Activated B cell treated with CpG ODN at 0.5 μM for 24 hours (primary cell): ENCODE measurements around the gene SOS1. TPM values are rescaled to one million over a fixed set of nuclear protein-coding genes. Genes with fewer than 3 reads are reported as not detected.
A peak's percentile ranks its signal among the peaks of the same experiment; 100 is the strongest.

Experiments used
- ATAC-seq: fragments of 200-7000 bp; cut with Tn5 transposase; one replicate; pipeline ENCODE4 v1.10.0; 2021; ENCODE audit warnings: low read depth, mild to moderate bottlenecking, moderate library complexity
- CTCF ChIA-PET: fragments of 350-600 bp; sonication (Branson Sonifier 250); formaldehyde crosslinking; loops from one replicate; lab custom pipeline; 2021; ENCODE audit warnings: antibody characterized with exemption; lab: Charles Lee
- POLR2A ChIA-PET: fragments of 350-600 bp; sonication (Branson Sonifier 250); formaldehyde crosslinking; loops from one replicate; lab custom pipeline; 2021; ENCODE audit warnings: antibody characterized with exemption; lab: Charles Lee
- DNase-seq: peaks from one replicate; pipeline ENCODE4 v3.0.0; 2022
- H3K27ac Mint-ChIP-seq: one replicate; pipeline ENCODE4 v1.8.0; 2020; ENCODE audit warnings: mixed read lengths
- H3K27me3 Mint-ChIP-seq: one replicate; pipeline ENCODE4 v1.8.0; 2021; ENCODE audit warnings: mixed read lengths
- H3K36me3 Mint-ChIP-seq: one replicate; pipeline ENCODE4 v1.8.0; 2021; ENCODE audit warnings: low read depth, mixed read lengths
- H3K4me1 Mint-ChIP-seq: one replicate; pipeline ENCODE4 v1.8.0; 2021; ENCODE audit warnings: mixed read lengths
- H3K4me3 Mint-ChIP-seq: one replicate; pipeline ENCODE4 v1.8.0; 2020; ENCODE audit warnings: mild to moderate bottlenecking, mixed read lengths
- H3K9me3 Mint-ChIP-seq: one replicate; pipeline ENCODE4 v1.8.0; 2020; ENCODE audit warnings: mixed read lengths
- CTCF ChIP-seq: fragments of 200-600 bp; IDR thresholded peaks from one replicate; pipeline ENCODE4 v1.8.0; 2022; ENCODE audit warnings: antibody characterized with exemption, mild to moderate bottlenecking
- intact Hi-C: fragments of 100-400 bp; cut with micrococcal nuclease; formaldehyde crosslinking; loops from one replicate; pipeline ENCODE4 v1.15.1; 2024
- total RNA-seq: library from RNA; stranded (reverse); gene quantifications from 2 replicates; pipeline ENCODE4 v1.2.3, GENCODE V29; 2022

The SOS1 gene
- total RNA-seq, 1 donor from 2014 or later, result 51.9 TPM

GRCh38 chr2:39099870-39100728 is 20.8 kb downstream of the SOS1 start:
- peak overlapping the region; percentile 52 for H3K4me3 Mint-ChIP-seq
- CTCF ChIA-PET, result no interaction called here
- intact Hi-C loops, result loop anchor here (1.0 kb wide), 1 partner anchor 41 kb away; no protein-coding TSS in a partner anchor
- TF ChIP-seq CTCF, result no peak
- peaks cover 24% of the 10 kb centered on the region for H3K36me3 Mint-ChIP-seq
- H3K27ac Mint-ChIP-seq, result peak overlapping the region; percentile 36
- peaks cover 3% of the 10 kb centered on the region for H3K9me3 Mint-ChIP-seq
- ATAC-seq, result peak; percentile 40
- no peaks in the 10 kb centered on the region for H3K27me3 Mint-ChIP-seq
- DNase-seq, result no peak
- H3K4me1 Mint-ChIP-seq, result peaks cover 65% of the 10 kb centered on the region
- POLR2A ChIA-PET, result interaction anchor here (1.2 kb wide), 1 partner anchor 19 kb away, joined by 3 read pairs; no protein-coding TSS in a partner anchor

GRCh38 chr2:39099310-39099869 is 21.5 kb downstream of the SOS1 start:
- no peak for TF ChIP-seq CTCF
- Mint-ChIP-seq H3K36me3 (peaks cover 24% of the 10 kb centered on the region), H3K9me3 (peaks cover 3% of the 10 kb centered on the region), H3K4me1 (peaks cover 71% of the 10 kb centered on the region), H3K27me3 (no peaks in the 10 kb centered on the region), H3K4me3 (no peak overlapping the region), H3K27ac (no peak overlapping the region)
- ATAC-seq, result no peak
- ChIA-PET CTCF (interaction anchor here (1.0 kb wide), 1 partner anchor 129 kb away, joined by 3 read pairs; no protein-coding TSS in a partner anchor), POLR2A (interaction anchor here (0.9 to 1.2 kb wide), 2 partner anchors 19 to 21 kb away, joined by 3 read pairs; partner anchors contain the start of gene SOS1)
- intact Hi-C loops, result no loop called here
- no peak for DNase-seq

GRCh38 chr2:39095624-39096023 is 25.2 kb downstream of the SOS1 start:
- no peak for TF ChIP-seq CTCF
- H3K4me3 Mint-ChIP-seq, result no peak overlapping the region
- no peaks in the 10 kb centered on the region for H3K27me3 Mint-ChIP-seq
- ChIA-PET POLR2A (interaction anchor here (1.3 kb wide), 1 partner anchor 25 kb away, joined by 3 read pairs; the partner anchor contains the start of gene SOS1), CTCF (no interaction called here)
- H3K27ac Mint-ChIP-seq, result peak overlapping the region; percentile 30
- peaks cover 21% of the 10 kb centered on the region for H3K36me3 Mint-ChIP-seq
- DNase-seq, result no peak
- H3K4me1 Mint-ChIP-seq, result peaks cover 72% of the 10 kb centered on the region
- peaks cover 3% of the 10 kb centered on the region for H3K9me3 Mint-ChIP-seq
- intact Hi-C loops, result loop anchor here (2.0 kb wide), 1 partner anchor 19 kb away; no protein-coding TSS in a partner anchor
- no peak for ATAC-seq

GRCh38 chr2:39094717-39095363 is 26.0 kb downstream of the SOS1 start:
- H3K4me1 Mint-ChIP-seq, result peaks cover 64% of the 10 kb centered on the region

More at GRCh38 chr2:39094717-39095363, 26.0 kb downstream of the SOS1 start:
- H3K27ac Mint-ChIP-seq, result peak overlapping the region; percentile 57
- H3K36me3 Mint-ChIP-seq, result peaks cover 19% of the 10 kb centered on the region
- POLR2A ChIA-PET, result interaction anchor here (0.6 kb wide), 1 partner anchor 30 kb away, joined by 3 read pairs; no protein-coding TSS in a partner anchor
- no peak for TF ChIP-seq CTCF
- no peak overlapping the region for H3K4me3 Mint-ChIP-seq
- CTCF ChIA-PET, result no interaction called here
- peak; percentile 25 for ATAC-seq
- intact Hi-C loops, result loop anchor here (2.0 kb wide), 1 partner anchor 18 kb away; no protein-coding TSS in a partner anchor
- no peaks in the 10 kb centered on the region for H3K9me3 Mint-ChIP-seq
- no peaks in the 10 kb centered on the region for H3K27me3 Mint-ChIP-seq
- no peak for DNase-seq
